ENCODE measurements around the gene ZNF503.

Gene ZNF503

GRCh38 chr10:75428434-75429158 is 27.0 kb upstream of the ZNF503 start:
- Histone ChIP-seq H3K9ac (ENCODE audit: insufficient read length) (no peak overlapping the region), H3K9me3 (ENCODE audit: low read depth, low read length) (no peaks in the 10 kb centered on the region), H3K36me3 (ENCODE audit: insufficient read depth, low read length) (no peaks in the 10 kb centered on the region), H3K4me3 (no peak overlapping the region), H3K27ac (no peak overlapping the region)
- no peak for TF ChIP-seq POLR2AphosphoS5 (IDR thresholded peaks at IDR 0.05; ENCODE audit: borderline replicate concordance, low read depth, low read length)
- no peak for TF ChIP-seq FOXP2 (optimal IDR thresholded peaks at IDR 0.05; ENCODE audit: control extremely low read depth, extremely low read length, insufficient read depth)
- TF ChIP-seq EZH2 (IDR thresholded peaks at IDR 0.05), result no peak
- DNase-seq (ENCODE audit: low read depth, low spot score), result no peak

GRCh38 chr10:75427951-75428350 is 26.4 kb upstream of the ZNF503 start:
- no peak for DNase-seq (ENCODE audit: low read depth, low spot score)
- no peak overlapping the region for H3K27ac ChIP-seq
- no peaks in the 10 kb centered on the region for H3K36me3 ChIP-seq (ENCODE audit: insufficient read depth, low read length)
- no peak overlapping the region for H3K9ac ChIP-seq (ENCODE audit: insufficient read length)
- TF ChIP-seq EZH2 (IDR thresholded peaks at IDR 0.05), result no peak
- no peak for TF ChIP-seq POLR2AphosphoS5 (IDR thresholded peaks at IDR 0.05; ENCODE audit: borderline replicate concordance, low read depth, low read length)
- no peak for TF ChIP-seq FOXP2 (optimal IDR thresholded peaks at IDR 0.05; ENCODE audit: control extremely low read depth, extremely low read length, insufficient read depth)
- H3K4me3 ChIP-seq, result no peak overlapping the region
- no peaks in the 10 kb centered on the region for H3K9me3 ChIP-seq (ENCODE audit: low read depth, low read length)

GRCh38 chr10:75426880-75427279 is 25.3 kb upstream of the ZNF503 start:
- TF ChIP-seq EZH2 (IDR thresholded peaks at IDR 0.05), result no peak
- TF ChIP-seq POLR2AphosphoS5 (IDR thresholded peaks at IDR 0.05; ENCODE audit: borderline replicate concordance, low read depth, low read length), result no peak
- no peak for TF ChIP-seq FOXP2 (optimal IDR thresholded peaks at IDR 0.05; ENCODE audit: control extremely low read depth, extremely low read length, insufficient read depth)
- no peak overlapping the region for H3K4me3 ChIP-seq
- H3K27ac ChIP-seq, result no peak overlapping the region
- H3K36me3 ChIP-seq (ENCODE audit: insufficient read depth, low read length), result no peaks in the 10 kb centered on the region
- no peak overlapping the region for H3K9ac ChIP-seq (ENCODE audit: insufficient read length)
- H3K9me3 ChIP-seq (ENCODE audit: low read depth, low read length), result no peaks in the 10 kb centered on the region
- DNase-seq (ENCODE audit: low read depth, low spot score), result no peak

GRCh38 chr10:75425291-75426079 is 23.9 kb upstream of the ZNF503 start:
- no peak overlapping the region for H3K9ac ChIP-seq (ENCODE audit: insufficient read length)
- no peaks in the 10 kb centered on the region for H3K9me3 ChIP-seq (ENCODE audit: low read depth, low read length)
- H3K27ac ChIP-seq, result no peak overlapping the region
- no peaks in the 10 kb centered on the region for H3K36me3 ChIP-seq (ENCODE audit: insufficient read depth, low read length)
- DNase-seq (ENCODE audit: low read depth, low spot score), result no peak
- H3K4me3 ChIP-seq, result no peak overlapping the region
- TF ChIP-seq FOXP2 (optimal IDR thresholded peaks at IDR 0.05; ENCODE audit: control extremely low read depth, extremely low read length, insufficient read depth), result no peak
- TF ChIP-seq EZH2 (IDR thresholded peaks at IDR 0.05), result no peak
- no peak for TF ChIP-seq POLR2AphosphoS5 (IDR thresholded peaks at IDR 0.05; ENCODE audit: borderline replicate concordance, low read depth, low read length)

- Histone ChIP-seq H3K9me3 (ENCODE audit: low read depth, low read length) (no peaks in the 10 kb centered on the region), H3K9ac (ENCODE audit: insufficient read length) (no peak overlapping the region), H3K4me3 (no peak overlapping the region), H3K27ac (no peak overlapping the region), H3K36me3 (ENCODE audit: insufficient read depth, low read length) (no peaks in the 10 kb centered on the region)
- no peak for DNase-seq (ENCODE audit: low read depth, low spot score)
- TF ChIP-seq FOXP2 (optimal IDR thresholded peaks at IDR 0.05; ENCODE audit: control extremely low read depth, extremely low read length, insufficient read depth), result no peak
- no peak for TF ChIP-seq POLR2AphosphoS5 (IDR thresholded peaks at IDR 0.05; ENCODE audit: borderline replicate concordance, low read depth, low read length)
- TF ChIP-seq EZH2 (IDR thresholded peaks at IDR 0.05), result no peak
These were observed 23.0 kb upstream of the ZNF503 start for GRCh38 chr10:75424571-75424970.

DNA sequence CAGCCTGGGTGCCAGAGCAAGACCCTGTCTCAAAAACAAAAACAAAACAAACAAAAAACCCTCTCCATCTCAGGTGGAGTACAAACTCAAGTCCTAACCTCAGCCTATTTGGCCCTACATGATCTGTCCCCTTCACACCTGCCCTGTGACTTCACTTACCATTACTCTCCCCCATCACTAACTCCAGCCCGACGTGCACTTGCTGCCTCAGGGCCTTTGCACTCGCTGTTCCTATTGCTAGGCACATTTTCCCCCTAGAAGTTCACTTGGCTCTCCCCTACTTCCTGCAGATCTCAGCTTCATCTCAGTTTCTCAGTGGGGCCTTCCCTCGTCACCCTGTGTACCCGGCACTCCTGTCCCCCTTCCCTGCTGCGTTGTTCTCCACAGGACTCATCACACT is 21.3 kb upstream of the ZNF503 start:
- DNase-seq (ENCODE audit: low read depth, low spot score), result no peak
- TF ChIP-seq FOXP2 (optimal IDR thresholded peaks at IDR 0.05; ENCODE audit: control extremely low read depth, extremely low read length, insufficient read depth) (no peak), POLR2AphosphoS5 (IDR thresholded peaks at IDR 0.05; ENCODE audit: borderline replicate concordance, low read depth, low read length) (no peak), EZH2 (IDR thresholded peaks at IDR 0.05) (no peak)
- H3K4me3 ChIP-seq, result no peak overlapping the region
- H3K27ac ChIP-seq, result no peak overlapping the region
- no peak overlapping the region for H3K9ac ChIP-seq (ENCODE audit: insufficient read length)
- H3K36me3 ChIP-seq (ENCODE audit: insufficient read depth, low read length), result no peaks in the 10 kb centered on the region
- H3K9me3 ChIP-seq (ENCODE audit: low read depth, low read length), result no peaks in the 10 kb centered on the region

GRCh38 chr10:75418712-75419111 is 17.1 kb upstream of the ZNF503 start:
- TF ChIP-seq EZH2 (IDR thresholded peaks at IDR 0.05) (no peak), FOXP2 (optimal IDR thresholded peaks at IDR 0.05; ENCODE audit: control extremely low read depth, extremely low read length, insufficient read depth) (no peak), POLR2AphosphoS5 (IDR thresholded peaks at IDR 0.05; ENCODE audit: borderline replicate concordance, low read depth, low read length) (no peak)
- H3K36me3 ChIP-seq (ENCODE audit: insufficient read depth, low read length), result no peaks in the 10 kb centered on the region
- no peaks in the 10 kb centered on the region for H3K9me3 ChIP-seq (ENCODE audit: low read depth, low read length)
- H3K9ac ChIP-seq (ENCODE audit: insufficient read length), result no peak overlapping the region
- H3K27ac ChIP-seq, result no peak overlapping the region
- DNase-seq (ENCODE audit: low read depth, low spot score), result no peak
- no peak overlapping the region for H3K4me3 ChIP-seq

GRCh38 chr10:75418293-75418692 is 16.7 kb upstream of the ZNF503 start:
- H3K4me3 ChIP-seq, result no peak overlapping the region
- H3K36me3 ChIP-seq (ENCODE audit: insufficient read depth, low read length), result no peaks in the 10 kb centered on the region
- H3K27ac ChIP-seq, result no peak overlapping the region
- H3K9ac ChIP-seq (ENCODE audit: insufficient read length), result no peak overlapping the region
- DNase-seq (ENCODE audit: low read depth, low spot score), result no peak
- no peaks in the 10 kb centered on the region for H3K9me3 ChIP-seq (ENCODE audit: low read depth, low read length)
- TF ChIP-seq FOXP2 (optimal IDR thresholded peaks at IDR 0.05; ENCODE audit: control extremely low read depth, extremely low read length, insufficient read depth) (no peak), POLR2AphosphoS5 (IDR thresholded peaks at IDR 0.05; ENCODE audit: borderline replicate concordance, low read depth, low read length) (no peak), EZH2 (IDR thresholded peaks at IDR 0.05) (no peak)
